ENCODE measurements around the gene SV2B. TPM values are rescaled to one million over a fixed set of nuclear protein-coding genes. Genes with fewer than 3 reads are reported as not detected.

Gene SV2B
- total RNA-seq, 1 donor from 2014 or later, result under 0.01 TPM

- no peak for DNase-seq (ENCODE audit: low read depth)
Measured at GRCh38 chr15:91102546-91103330, 2.7 kb downstream of the SV2B start.

GRCh38 chr15:91104111-91104510 is 4.1 kb downstream of the SV2B start:
- DNase-seq (ENCODE audit: low read depth), result no peak

DNA sequence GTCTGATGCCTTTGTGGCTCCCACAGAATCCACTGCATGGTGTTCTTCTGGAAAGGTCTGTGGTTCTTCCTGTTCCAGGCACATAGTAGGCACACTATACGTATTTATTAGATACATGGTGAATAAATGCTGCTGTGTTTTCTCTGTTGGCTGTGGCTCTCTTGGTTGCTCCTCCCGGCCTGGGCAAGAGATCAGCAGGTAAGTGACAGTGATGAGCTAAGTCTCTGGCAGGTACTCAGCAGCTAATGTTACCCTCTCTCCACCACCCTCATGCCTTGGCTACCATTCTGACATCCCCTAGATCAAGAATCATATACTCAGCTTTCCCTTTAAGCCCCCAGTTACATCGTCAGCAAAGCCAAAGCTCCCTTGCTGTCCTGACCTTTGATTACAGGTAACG is 8.4 kb downstream of the SV2B start:
- no peak for DNase-seq (ENCODE audit: low read depth)

DNA sequence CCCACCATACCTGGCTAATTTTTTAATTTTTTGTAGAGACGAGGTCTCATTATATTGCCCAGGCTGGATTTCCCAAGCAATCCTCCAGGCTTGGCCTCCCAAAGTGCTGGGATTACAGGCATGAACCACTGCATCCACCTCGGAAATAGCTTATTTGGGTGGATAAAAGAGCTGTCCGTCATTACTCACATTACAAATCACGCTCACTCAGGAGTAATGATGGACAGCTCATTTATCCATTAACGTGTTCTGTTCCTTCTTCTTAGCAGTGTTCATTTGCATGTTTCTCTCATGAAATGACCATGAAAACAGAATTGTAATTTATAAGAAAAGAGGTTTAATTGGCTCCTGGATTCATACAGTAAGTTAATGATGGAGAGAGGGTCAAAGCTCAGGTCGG is 9.8 kb downstream of the SV2B start:
- DNase-seq (ENCODE audit: low read depth), result no peak

DNA sequence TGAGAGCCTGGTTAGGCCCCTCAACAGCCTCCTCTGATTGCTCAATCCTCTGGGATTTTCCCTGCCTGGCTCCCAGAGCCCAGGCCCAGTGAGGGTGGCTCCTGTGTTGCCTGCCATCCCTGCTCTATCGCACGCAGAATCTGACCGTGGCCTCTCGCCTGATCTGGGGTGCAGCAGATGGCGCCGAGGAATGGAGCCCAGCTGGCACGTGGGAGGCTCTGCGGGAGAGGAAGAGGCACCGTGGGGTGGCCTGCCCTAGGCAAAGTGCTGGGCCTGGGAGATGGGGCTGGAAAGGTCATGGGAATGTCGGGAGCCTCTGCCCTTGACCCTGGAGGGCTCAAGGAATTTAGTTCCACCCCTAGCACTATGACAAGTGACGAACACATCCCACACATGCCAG is 10.3 kb downstream of the SV2B start:
- no peak for DNase-seq (ENCODE audit: low read depth)

DNA sequence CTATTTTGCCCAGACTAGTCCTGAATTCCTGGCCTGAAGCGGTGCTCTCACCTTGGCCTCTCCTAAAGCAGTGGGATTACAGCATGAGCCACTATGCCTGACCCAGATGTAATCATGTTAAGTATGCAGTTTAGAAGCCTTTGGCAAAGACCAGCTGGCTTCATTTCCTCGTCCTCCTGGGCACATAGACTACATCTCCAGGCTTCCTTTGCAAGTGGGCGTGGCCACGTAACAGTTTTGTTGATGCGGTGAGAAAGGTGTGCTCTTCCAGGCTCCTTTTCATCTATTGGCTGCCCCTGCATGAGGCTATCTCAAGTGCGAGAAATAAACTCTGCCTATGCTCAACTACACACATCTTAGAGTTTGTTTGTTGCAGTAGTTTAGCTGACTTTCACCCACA is 13.0 kb downstream of the SV2B start:
- DNase-seq (ENCODE audit: low read depth), result no peak

- DNase-seq (ENCODE audit: low read depth), result no peak
Measured at GRCh38 chr15:91114301-91114700, 14.2 kb downstream of the SV2B start.

GRCh38 chr15:91116113-91117067 is 16.3 kb downstream of the SV2B start:
- peak; percentile 2 for DNase-seq (ENCODE audit: low read depth)

- no peak for DNase-seq (ENCODE audit: low read depth)
Measured at GRCh38 chr15:91117375-91117774, 17.3 kb downstream of the SV2B start.

- no peak for DNase-seq (ENCODE audit: low read depth)
Measured at GRCh38 chr15:91118817-91119590, 18.9 kb downstream of the SV2B start.

- no peak for DNase-seq (ENCODE audit: low read depth)
Measured at GRCh38 chr15:91122296-91122695, 22.2 kb downstream of the SV2B start.

- DNase-seq (ENCODE audit: low read depth), result no peak
Measured at GRCh38 chr15:91124132-91124531, 24.1 kb downstream of the SV2B start.

- DNase-seq (ENCODE audit: low read depth), result no peak
Measured at GRCh38 chr15:91125162-91125561, 25.1 kb downstream of the SV2B start.

DNA sequence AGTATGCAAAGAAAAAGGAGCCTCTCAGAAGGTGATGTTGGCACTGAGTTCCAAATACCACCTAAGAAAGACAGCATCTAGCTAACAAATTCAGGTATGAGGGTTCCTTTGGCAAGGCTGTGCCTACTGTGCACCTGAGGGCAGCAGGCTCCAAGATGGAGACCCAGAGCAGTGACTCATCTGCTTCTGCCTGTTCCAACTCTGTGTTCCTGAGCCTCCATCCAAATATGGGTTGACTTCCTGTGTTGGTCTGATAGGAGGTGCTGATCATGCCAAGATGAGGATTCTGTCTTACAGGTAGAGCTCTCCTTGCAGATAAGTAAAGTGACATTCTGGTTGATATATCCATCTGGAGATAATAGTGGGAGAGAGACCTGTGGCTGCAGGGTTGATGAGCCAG is 26.0 kb downstream of the SV2B start:
- no peak for DNase-seq (ENCODE audit: low read depth)

DNA sequence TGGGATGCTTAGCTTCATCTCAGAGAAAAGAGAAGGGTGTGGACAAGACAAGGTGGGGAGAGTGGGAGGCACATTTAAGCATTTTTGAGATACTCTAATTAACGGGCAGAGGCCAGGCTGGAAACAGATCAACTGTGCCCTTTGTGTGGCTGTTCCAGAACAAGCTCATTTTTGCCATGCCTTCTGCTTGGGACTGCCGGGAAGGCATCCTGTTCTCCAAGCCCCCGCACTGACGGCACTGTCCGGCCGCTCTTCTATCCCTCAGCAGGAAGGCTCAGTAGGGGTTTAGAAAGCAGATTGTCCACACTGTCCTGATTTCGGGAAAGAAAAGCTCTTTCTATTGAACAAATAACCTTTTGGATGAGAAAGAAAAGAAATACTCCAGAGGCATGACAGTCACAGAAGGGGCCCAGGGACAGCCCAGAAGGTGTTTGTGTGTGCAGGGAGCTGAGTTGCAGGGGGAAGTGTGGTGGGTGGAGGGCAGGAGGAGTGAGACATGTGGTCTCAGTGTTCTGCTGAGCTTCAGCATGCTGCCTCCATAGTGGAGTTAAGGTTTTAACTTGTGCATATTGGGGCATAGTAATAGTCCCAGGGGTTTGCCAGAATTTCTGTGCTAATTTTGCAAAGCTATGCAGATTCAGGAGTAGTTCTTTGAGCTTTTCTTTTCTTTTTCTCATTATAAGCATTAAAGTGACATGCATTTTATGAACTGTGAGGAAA is 27.3 kb downstream of the SV2B start:
- no peak for DNase-seq (ENCODE audit: low read depth)

- no peak for DNase-seq (ENCODE audit: low read depth)
Measured at GRCh38 chr15:91128016-91128415, 28.0 kb downstream of the SV2B start.

DNA sequence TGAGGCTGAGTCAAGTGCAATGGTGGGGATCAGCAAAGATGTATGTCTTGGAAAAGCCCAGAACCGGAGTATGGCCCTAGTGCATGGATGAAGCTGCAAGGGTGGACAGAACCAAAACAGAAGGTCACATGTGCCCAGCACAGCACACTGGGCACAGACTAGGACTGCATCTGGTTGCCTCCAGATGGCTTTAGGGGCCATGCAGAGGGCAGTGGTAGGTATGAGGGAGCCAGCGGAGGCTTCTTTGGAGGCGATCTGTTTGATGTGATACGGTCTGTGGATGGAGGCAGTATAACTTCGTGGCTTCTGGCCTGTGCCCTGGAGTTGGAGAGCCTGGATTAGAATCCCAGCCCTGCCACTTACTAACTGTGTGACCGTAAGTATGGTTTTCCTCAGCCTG is 29.4 kb downstream of the SV2B start:
- no peak for DNase-seq (ENCODE audit: low read depth)

GRCh38 chr15:91132079-91132478 is 32.0 kb downstream of the SV2B start:
- DNase-seq (ENCODE audit: low read depth), result no peak

- no peak for DNase-seq (ENCODE audit: low read depth)
Measured at GRCh38 chr15:91133511-91133910, 33.5 kb downstream of the SV2B start.

DNA sequence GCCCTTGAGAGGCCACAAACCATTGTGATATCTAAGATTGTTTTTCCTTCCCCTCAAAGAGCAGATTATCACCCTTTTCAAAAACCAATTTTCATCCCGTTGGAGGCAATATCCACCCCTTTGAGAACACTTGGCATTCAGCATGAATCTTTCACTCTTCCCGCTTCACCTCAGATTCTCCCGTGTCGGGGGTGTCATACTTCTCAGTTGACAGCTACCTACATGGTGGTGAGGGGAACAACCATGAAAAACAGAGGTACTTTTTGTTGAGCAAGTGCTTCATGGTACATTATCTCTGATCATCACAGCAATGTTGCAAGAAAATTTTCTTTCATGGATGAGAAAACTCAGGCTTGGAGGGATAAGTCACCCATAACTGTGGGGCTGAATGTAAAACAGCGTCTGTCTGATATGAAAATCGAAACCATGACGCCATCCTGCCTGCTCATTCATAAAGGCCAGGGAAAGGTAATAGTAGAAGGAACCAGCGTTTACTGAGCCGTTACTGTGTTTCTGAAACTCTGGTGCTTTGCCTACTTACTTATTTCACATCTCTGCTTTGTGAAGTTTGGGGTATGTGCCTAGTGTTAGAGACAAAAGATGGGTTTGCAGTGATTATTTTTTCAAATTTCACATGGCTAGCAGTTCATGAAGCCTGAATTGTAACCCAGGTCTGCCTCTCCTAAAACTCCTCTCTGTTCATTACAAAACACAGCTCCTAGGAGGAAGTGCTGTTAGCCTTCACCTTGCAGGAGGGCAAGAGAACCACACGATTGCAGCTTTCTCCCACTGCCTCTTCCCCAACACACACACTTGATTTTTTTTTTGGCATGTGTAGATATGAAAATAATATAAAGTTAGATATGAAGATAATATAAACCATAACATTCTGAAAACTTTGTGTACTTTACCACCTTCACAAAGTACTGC is 35.4 kb downstream of the SV2B start:
- peak; percentile 25 for DNase-seq (ENCODE audit: low read depth)

Data from renal cortical epithelial cell (primary cell).